Fibroblast of gingiva (primary cell): Measurements from ENCODE around the gene PJA1.
A peak's percentile ranks its signal among the peaks of the same experiment; 100 is the strongest.

Experiments used
- DNase-seq: peaks from one replicate; pipeline ENCODE4 v3.0.0-alpha.2; 2011; ENCODE audit warnings: low read depth

The PJA1 gene

GRCh38 chrX:69140837-69141236, 24.4 kb downstream of the PJA1 start:
- DNase-seq: no peak

GRCh38 chrX:69139516-69139915, 25.7 kb downstream of the PJA1 start:
- DNase-seq: no peak

- no peak for DNase-seq
These were observed 26.7 kb downstream of the PJA1 start for GRCh38 chrX:69138512-69138911.

- DNase-seq: no peak
These were observed 27.2 kb downstream of the PJA1 start for GRCh38 chrX:69138118-69138390.

GRCh38 chrX:69137371-69138117, 27.7 kb downstream of the PJA1 start:
- DNase-seq: peak; percentile 66

GRCh38 chrX:69136546-69137331, 28.5 kb downstream of the PJA1 start:
- no peak for DNase-seq

- peak; percentile 49 for DNase-seq
These were observed 31.2 kb downstream of the PJA1 start for GRCh38 chrX:69133921-69134542.

- DNase-seq: no peak
These were observed 33.4 kb downstream of the PJA1 start for GRCh38 chrX:69131886-69132285.

GRCh38 chrX:69130439-69130838, 34.8 kb downstream of the PJA1 start:
- DNase-seq: no peak

GRCh38 chrX:69128588-69128987, 36.7 kb downstream of the PJA1 start:
- peak; percentile 12 for DNase-seq

GRCh38 chrX:69127466-69127865, 37.8 kb downstream of the PJA1 start:
- no peak for DNase-seq

- no peak for DNase-seq
These were observed 38.6 kb downstream of the PJA1 start for GRCh38 chrX:69126642-69127041.

- DNase-seq: no peak
These were observed 40.2 kb downstream of the PJA1 start for GRCh38 chrX:69125094-69125493.

- no peak for DNase-seq
These were observed 41.1 kb downstream of the PJA1 start for GRCh38 chrX:69124108-69124507.

GRCh38 chrX:69123481-69123880, 41.8 kb downstream of the PJA1 start:
- DNase-seq: no peak

GRCh38 chrX:69121321-69122000, 43.8 kb downstream of the PJA1 start:
- DNase-seq: no peak

- no peak for DNase-seq
These were observed 44.8 kb downstream of the PJA1 start for GRCh38 chrX:69120476-69120875.

GRCh38 chrX:69119122-69119521, 46.1 kb downstream of the PJA1 start:
- DNase-seq: no peak

GRCh38 chrX:69117876-69118526, 47.3 kb downstream of the PJA1 start:
- DNase-seq: no peak

GRCh38 chrX:69116077-69116476, 49.2 kb downstream of the PJA1 start:
- DNase-seq: no peak

- no peak for DNase-seq
These were observed 51.5 kb downstream of the PJA1 start for GRCh38 chrX:69113723-69114122.
